Gastrocnemius medialis (tissue), 4 donors: ENCODE measurements around the gene C5. TPM values are rescaled to one million over a fixed set of nuclear protein-coding genes. Genes with fewer than 3 reads are reported as not detected.

Source experiments
- ATAC-seq, 2 donors: fragments of 150-250 bp; one replicate each; pipeline ENCODE4 v1.9.1; 2016
- DNase-seq, 2 donors: peaks; one replicate each; pipeline ENCODE4 v3.0.0-alpha.2; 2019
- H3K27ac ChIP-seq, 4 donors: fragments of 200-600 bp; sonication (generic); 1 replicate in 1 of 4; 2 replicates in 3 of 4; pipeline ENCODE4 v1.5.1; 2016 to 2018; ENCODE audit warnings: mild to moderate bottlenecking in 2 of 4, moderate library complexity in 1 of 4
- H3K27me3 ChIP-seq, 3 donors: fragments of 200-600 bp; sonication (generic) in 2 of 3; 1 replicate in 1 of 3; 2 replicates in 2 of 3; pipeline versions ENCODE4 v1.5.1 to v1.6.0; 2016 to 2019; ENCODE audit warnings: mild to moderate bottlenecking in 1 of 3, moderate library complexity in 1 of 3
- H3K36me3 ChIP-seq, 2 donors: fragments of 200-600 bp; sonication (generic) in 1 of 2; one replicate each; pipeline ENCODE4 v1.5.1; 2017 to 2018
- H3K4me1 ChIP-seq, 2 donors: fragments of 200-600 bp; sonication (generic) in 1 of 2; one replicate each; pipeline ENCODE4 v1.5.1; 2016 to 2017; ENCODE audit warnings: mild to moderate bottlenecking in 2 of 2
- H3K4me3 ChIP-seq, 4 donors: fragments of 200-600 bp; sonication (generic) in 3 of 4; 1 replicate in 1 of 4; 2 replicates in 3 of 4; pipeline ENCODE4 v1.5.1; 2016 to 2019; ENCODE audit warnings: mild to moderate bottlenecking in 2 of 4
- H3K9me3 ChIP-seq, 3 donors: fragments of 200-600 bp; sonication (generic) in 2 of 3; 1 replicate in 1 of 3; 2 replicates in 2 of 3; pipeline ENCODE4 v1.5.1; 2016 to 2019
- CTCF ChIP-seq, 5 experiments: fragments of 450-650 bp in 3 of 5; fragments of 200-600 bp in 2 of 5; sonication (generic) in 2 of 5; IDR thresholded peaks in 4 of 5; conservative IDR thresholded peaks in 1 of 5; 1 replicate in 4 of 5; 2 replicates in 1 of 5; pipeline ENCODE4 v1.5.1; 2016 to 2019; ENCODE audit warnings: antibody characterized with exemption in 5 of 5, mild to moderate bottlenecking in 3 of 5, moderate library complexity in 3 of 5
- POLR2A ChIP-seq, 2 donors: fragments of 450-650 bp; IDR thresholded peaks; one replicate each; pipeline ENCODE4 v1.6.1; 2017; ENCODE audit warnings: antibody characterized with exemption in 2 of 2, mild to moderate bottlenecking in 2 of 2, moderate library complexity in 2 of 2
- in situ Hi-C, 4 donors: fragments of 200-750 bp; cut with MboI; loops; one replicate each; pipeline versions ENCODE4 v1.15.0 to v1.8.0; 2017; ENCODE audit warnings: low sequenced_read_pairs in 4 of 4
- intact Hi-C: fragments of 100-400 bp; cut with DNase I; formaldehyde crosslinking; loops from one replicate; pipeline ENCODE4 v1.15.1; 2023; ENCODE audit warnings: low total_unique reads
- total RNA-seq, 4 donors: library from RNA; depleted of rRNA; stranded (reverse); fragments of >200 nt; gene quantifications; one replicate each; pipeline versions ENCODE4 v1.1.0 to v1.2.3, GENCODE V29; 2016

The C5 gene
- total RNA-seq, 4 donors from 2014 or later: 0.22 to 3.9 (median 1.8) TPM

- TF ChIP-seq CTCF (IDR thresholded peaks at IDR 0.05 in 4 of 5, conservative IDR thresholded peaks at IDR 0.05 in 1 of 5): no peak
- TF ChIP-seq POLR2A (IDR thresholded peaks at IDR 0.05): no peak
- in situ Hi-C loops (loop anchor here in 2 of 4 donors (25.0 kb wide), 1 partner anchor 163 kb away; no protein-coding TSS in a partner anchor), intact Hi-C loops (no loop called here)
- ATAC-seq (no peak), DNase-seq (no peak)
- Histone ChIP-seq H3K27ac (peak overlapping the region in 1 of 4 donors; percentile 15), H3K9me3 (no peaks in the 10 kb centered on the region), H3K4me3 (no peak overlapping the region), H3K36me3 (no peaks in the 10 kb centered on the region), H3K4me1 (peaks cover 8 to 11% of the 10 kb centered on the region in 2 donors), H3K27me3 (no peaks in the 10 kb centered on the region)
Observed at GRCh38 chr9:120924698-120925534, 125.2 kb downstream of the C5 start.

- H3K9me3 ChIP-seq: no peaks in the 10 kb centered on the region
- no peak for DNase-seq
- in situ Hi-C loops: no loop called here
- no peak for ATAC-seq
- H3K4me3 ChIP-seq: no peak overlapping the region
- H3K4me1 ChIP-seq: peaks cover 15 to 16% of the 10 kb centered on the region in 2 donors
- no peaks in the 10 kb centered on the region for H3K27me3 ChIP-seq
- TF ChIP-seq CTCF (IDR thresholded peaks at IDR 0.05 in 4 of 5, conservative IDR thresholded peaks at IDR 0.05 in 1 of 5) (no peak), POLR2A (IDR thresholded peaks at IDR 0.05) (no peak)
- intact Hi-C loops: no loop called here
- no peak overlapping the region for H3K27ac ChIP-seq
- no peaks in the 10 kb centered on the region for H3K36me3 ChIP-seq
Observed at GRCh38 chr9:120923620-120924328, 126.3 kb downstream of the C5 start.

- Histone ChIP-seq H3K36me3 (no peaks in the 10 kb centered on the region), H3K27me3 (no peaks in the 10 kb centered on the region), H3K27ac (no peak overlapping the region), H3K4me1 (peaks cover 15 to 17% of the 10 kb centered on the region in 2 donors), H3K4me3 (no peak overlapping the region), H3K9me3 (no peaks in the 10 kb centered on the region)
- DNase-seq (no peak), ATAC-seq (no peak)
- in situ Hi-C loops (no loop called here), intact Hi-C loops (no loop called here)
- TF ChIP-seq POLR2A (IDR thresholded peaks at IDR 0.05) (no peak), CTCF (IDR thresholded peaks at IDR 0.05 in 4 of 5, conservative IDR thresholded peaks at IDR 0.05 in 1 of 5) (no peak)
Observed at GRCh38 chr9:120922404-120923195, 127.5 kb downstream of the C5 start.

- no peaks in the 10 kb centered on the region for H3K9me3 ChIP-seq
- DNase-seq: no peak
- peak overlapping the region in 1 of 4 donors; percentile 50 for H3K27ac ChIP-seq
- H3K36me3 ChIP-seq: no peaks in the 10 kb centered on the region
- no peaks in the 10 kb centered on the region for H3K27me3 ChIP-seq
- peaks cover 15 to 17% of the 10 kb centered on the region in 2 donors for H3K4me1 ChIP-seq
- no peak overlapping the region for H3K4me3 ChIP-seq
- TF ChIP-seq CTCF (IDR thresholded peaks at IDR 0.05 in 4 of 5, conservative IDR thresholded peaks at IDR 0.05 in 1 of 5) (no peak), POLR2A (IDR thresholded peaks at IDR 0.05) (no peak)
- no peak for ATAC-seq
- intact Hi-C loops (no loop called here), in situ Hi-C loops (no loop called here)
Observed at GRCh38 chr9:120921661-120922181, 128.4 kb downstream of the C5 start.
